ENCODE data around the gene GNPTG.

DNA sequence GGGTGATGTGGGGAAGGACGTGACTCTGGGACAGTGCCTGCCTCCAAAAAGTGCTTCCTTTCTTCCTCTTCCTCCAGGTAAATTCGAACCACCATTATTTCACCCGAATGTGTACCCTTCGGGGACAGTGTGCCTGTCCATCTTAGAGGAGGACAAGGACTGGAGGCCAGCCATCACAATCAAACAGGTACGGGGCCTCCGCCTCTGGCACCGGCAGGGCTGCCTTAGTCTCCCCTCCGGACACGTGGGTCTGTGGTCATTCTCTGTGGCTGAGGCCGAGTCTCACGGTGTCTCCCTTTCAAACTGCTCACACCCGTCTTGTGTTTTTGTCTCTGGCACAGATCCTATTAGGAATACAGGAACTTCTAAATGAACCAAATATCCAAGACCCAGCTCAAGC, 31.6 kb upstream of the GNPTG start:
- TF ChIP-seq, protein P1, sequence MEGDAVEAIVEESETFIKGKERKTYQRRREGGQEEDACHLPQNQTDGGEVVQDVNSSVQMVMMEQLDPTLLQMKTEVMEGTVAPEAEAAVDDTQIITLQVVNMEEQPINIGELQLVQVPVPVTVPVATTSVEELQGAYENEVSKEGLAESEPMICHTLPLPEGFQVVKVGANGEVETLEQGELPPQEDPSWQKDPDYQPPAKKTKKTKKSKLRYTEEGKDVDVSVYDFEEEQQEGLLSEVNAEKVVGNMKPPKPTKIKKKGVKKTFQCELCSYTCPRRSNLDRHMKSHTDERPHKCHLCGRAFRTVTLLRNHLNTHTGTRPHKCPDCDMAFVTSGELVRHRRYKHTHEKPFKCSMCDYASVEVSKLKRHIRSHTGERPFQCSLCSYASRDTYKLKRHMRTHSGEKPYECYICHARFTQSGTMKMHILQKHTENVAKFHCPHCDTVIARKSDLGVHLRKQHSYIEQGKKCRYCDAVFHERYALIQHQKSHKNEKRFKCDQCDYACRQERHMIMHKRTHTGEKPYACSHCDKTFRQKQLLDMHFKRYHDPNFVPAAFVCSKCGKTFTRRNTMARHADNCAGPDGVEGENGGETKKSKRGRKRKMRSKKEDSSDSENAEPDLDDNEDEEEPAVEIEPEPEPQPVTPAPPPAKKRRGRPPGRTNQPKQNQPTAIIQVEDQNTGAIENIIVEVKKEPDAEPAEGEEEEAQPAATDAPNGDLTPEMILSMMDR (IDR thresholded peaks at IDR 0.05) = no peak
- TF ChIP-seq POLR2AphosphoS5 (IDR thresholded peaks at IDR 0.05) (no peak), POLR2A (IDR thresholded peaks at IDR 0.05) (no peak)
